Bronchial smooth muscle cell (primary cell): ENCODE measurements around the gene CHD9NB. TPM values are rescaled to one million over a fixed set of nuclear protein-coding genes. Genes with fewer than 3 reads are reported as not detected.

Source experiments
- total RNA-seq: library from RNA; depleted of rRNA; stranded (reverse); fragments of >200 nt; gene quantifications from 2 replicates; pipeline ENCODE4 v1.2.1, GENCODE V29; 2014

Gene CHD9NB
- total RNA-seq = 2.0 and 5.5 TPM in 2 replicates

DNA sequence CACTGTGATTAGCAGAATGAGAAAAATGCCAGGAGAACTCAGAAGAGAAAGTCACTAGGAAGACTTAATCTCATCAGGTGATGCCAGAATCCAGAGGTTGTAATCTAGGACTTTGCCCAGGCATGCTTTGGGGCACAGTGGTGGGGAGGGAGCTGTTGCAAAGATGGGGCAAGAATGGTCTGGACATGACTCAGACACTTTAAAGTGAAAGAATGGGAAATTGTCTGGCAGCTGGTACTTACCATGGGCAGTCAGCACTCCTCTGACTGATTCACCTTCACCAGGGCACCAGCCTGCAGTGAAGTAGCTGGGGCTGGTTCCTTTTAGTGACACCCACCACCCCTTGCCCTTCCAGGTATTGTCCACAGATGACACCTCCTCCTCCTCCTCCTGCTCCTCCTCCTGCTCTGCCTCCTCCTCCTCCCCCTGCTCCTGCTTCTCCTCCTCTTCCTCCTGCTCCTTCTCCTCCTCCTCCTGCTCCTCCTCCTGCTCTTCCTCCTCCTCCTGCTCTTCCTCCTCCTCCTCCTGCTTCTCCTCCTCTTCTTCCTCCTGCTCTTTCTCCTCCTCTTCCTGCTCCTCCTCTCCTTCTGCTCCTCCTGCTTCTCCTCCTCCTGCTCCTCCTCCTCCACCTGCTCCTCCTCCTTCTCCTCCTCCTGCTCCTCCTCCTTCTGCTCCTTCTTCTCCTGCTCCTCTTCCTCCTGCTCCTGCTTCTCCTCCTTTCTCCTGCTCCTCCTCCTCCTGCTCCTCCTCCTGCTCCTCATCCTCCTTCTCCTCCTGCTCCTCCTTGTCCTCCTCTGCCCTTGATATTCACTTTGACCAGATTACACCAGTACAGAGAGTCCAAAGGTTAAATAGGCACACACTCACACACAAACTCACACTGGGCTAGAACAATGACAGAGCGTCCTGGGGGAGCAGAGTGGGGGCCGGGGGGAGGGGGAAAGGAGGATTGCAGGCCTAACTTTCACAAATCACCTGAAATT lies at the start of gene CHD9NB:
TSS of gene CHD9NB (minus strand) at position 379 of the 983 bp plus-strand sequence. CDS start 8,739 bp downstream, outside the sequence.

DNA sequence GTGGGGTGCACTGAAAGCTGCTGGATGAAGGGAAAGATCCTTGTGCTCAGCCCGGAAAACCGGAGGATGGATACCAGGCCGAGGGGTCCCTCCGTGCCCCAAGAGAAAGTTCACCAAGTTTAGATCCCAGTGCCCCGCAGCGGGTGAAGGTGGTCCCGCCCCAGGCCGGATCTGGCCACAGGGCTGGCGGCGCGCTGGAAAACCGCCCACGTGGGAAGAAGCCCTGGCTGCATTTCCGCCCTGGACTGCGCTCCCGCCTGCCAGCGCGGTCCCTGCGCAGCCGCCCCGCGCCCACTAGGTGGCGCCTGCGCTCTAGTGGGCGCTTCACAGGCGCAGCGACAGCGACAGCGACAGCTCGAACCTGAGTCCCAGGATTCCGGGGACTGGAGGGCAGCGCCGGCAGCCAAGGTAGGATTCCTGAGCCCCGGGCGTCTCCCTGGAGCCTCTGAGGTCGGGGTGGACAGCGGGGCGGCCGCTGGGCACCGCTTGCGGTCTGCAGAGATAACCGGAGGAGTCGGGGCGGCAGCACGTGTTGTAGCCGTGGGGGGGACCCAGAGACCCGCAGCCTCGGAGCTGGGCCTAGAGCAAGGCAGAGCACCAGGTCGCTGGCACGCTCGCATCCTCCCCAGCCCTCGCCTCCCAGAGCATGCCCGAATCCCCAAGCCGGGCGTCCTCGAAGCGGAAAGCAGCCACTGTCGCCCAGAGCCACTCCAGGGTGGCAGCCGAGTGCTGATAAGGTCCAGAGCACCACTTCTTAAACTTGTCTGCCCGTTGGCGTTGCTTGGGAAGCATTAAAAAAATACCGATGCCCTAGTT lies 2.2 kb upstream of the CHD9NB start, which contains the start of gene CHD9:
TSS of gene CHD9 (plus strand) at position 322 of the 816 bp plus-strand sequence. CDS start 101,099 bp downstream, outside the sequence.

Other genes with a start within 250 kb of the CHD9NB start
- 32.2 and 32.7 TPM in 2 replicates for gene CHD9, start 2.1 kb upstream of the CHD9NB start, total RNA-seq